Activated gamma-delta T cell (primary cell): ENCODE measurements around the gene ZNF444.

Experiments used
- DNase-seq: peaks from one replicate; lab custom pipeline; 2025; lab: John Stamatoyannopoulos, UW

Gene ZNF444

GRCh38 chr19:56107626-56108351 is 33.3 kb upstream of the ZNF444 start:
- no peak for DNase-seq

- no peak for DNase-seq
Measured at GRCh38 chr19:56108447-56109195, 32.5 kb upstream of the ZNF444 start.

DNA sequence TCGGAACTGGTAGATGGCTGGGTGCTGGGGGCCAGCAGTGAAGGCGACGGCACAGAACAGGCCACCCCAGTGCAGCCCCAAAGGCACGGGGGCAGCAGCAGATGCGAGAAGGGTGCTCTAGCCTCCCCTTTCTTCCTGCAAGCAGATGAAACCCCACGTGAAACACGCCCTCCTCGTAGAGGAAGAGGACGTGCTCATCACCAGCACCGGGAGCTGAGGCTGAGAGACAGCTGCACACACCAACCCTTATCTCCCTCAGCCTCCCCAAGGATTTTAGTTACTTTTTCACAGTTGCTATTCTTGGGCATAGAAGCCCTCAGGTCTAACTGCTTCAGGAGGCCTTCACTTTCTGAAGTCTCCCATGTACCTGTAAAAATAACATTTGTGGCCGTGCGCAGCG is 31.9 kb upstream of the ZNF444 start:
- no peak for DNase-seq

DNA sequence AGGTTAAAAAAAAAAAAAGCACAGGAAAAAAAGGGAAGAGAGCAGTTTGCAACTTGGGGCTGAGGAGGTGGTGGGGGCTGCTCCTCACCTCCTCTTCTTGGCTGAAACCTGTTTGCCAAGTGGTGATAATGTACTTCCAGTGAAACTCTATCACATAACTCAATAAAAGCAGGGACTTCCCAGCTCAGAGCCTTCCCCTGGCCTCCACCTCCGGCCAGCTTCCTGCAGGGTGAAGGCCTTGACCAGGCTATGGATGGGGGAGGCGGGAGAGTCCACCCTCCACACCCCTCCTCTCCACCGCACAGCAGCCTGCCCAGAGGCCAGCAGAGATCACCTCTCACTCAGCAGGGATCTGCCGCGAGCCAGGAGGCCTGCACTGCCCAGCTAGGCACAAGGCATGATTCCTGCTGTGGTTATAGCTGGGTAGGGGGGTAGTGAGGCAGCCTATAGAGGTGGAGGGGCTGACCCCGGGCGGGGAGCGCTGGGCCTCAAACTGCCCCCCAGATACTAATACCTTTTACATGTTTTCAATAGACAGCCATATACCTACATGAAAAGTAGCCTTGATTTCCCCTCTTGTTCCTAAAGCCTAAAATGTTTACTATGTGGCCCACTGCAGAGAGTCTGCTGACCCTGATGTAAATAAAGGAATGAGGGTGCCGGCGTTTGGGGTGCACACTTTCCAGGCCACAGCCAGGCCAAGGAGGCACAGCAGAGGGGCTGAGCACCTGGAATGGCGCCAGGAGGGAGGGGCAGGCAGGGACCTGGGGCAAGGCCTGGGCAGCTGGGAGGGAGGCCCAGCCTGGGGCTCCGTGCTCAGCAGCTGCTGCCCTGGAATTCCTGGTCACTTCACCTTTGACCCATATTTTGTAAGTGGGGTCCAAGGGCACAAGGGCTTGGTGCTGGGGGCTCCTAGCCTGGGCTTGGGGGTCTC is 30.3 kb upstream of the ZNF444 start:
- DNase-seq, result no peak

DNA sequence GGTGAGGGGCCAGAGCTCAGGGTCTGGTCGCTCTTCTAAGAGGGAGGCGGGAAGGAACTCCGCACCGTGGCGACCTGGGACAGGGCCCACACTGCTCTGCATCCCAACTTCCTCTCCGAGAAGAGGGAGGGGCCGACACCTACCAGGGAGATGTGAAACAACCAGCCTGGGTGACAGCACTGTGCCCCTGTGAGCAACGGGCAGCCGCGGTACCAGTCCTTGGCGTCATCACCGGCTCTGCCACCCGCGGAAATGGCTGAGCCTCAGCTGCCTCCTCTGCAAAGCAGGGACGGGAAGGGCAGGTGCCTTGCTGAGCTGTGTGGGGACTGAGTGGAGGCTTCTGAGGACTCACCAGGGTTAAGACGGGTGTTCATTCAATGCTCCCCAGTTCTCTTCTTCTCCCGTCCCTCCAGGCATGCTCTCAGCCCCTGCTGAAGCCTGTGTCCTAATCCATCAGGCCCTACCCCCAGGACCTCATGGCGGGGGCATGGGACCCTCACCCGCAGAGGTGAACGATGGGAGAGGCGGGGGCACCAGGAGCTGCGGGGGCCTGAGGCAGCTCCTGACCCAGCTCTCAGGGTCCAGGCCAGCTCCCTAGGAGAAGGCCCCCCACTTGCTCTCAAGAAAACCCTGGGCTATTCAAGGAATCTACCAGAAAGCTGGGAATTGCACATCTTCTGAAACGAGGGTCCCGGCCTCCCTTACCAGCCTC is 29.3 kb upstream of the ZNF444 start:
- no peak for DNase-seq

- no peak for DNase-seq
Measured at GRCh38 chr19:56112313-56112709, 28.8 kb upstream of the ZNF444 start.

- no peak for DNase-seq
Measured at GRCh38 chr19:56113074-56113632, 27.9 kb upstream of the ZNF444 start.

GRCh38 chr19:56114051-56114777 is 26.9 kb upstream of the ZNF444 start:
- no peak for DNase-seq

DNA sequence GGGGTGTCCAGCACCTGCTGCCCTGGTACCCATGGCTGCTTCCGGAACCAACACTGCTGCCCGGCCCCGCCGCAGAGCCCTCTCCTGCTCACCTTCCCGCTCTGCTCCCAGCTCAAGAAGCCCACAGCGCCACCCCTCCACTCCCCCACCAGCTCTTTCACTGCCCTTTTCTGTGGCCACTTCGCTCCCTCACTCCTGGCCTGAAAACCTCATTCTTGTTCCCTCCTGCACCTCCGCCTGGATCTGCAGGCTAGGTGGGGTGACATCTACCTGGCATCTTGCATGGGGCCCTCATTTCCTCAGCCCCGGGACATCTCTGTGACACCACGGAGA is 26.3 kb upstream of the ZNF444 start:
- no peak for DNase-seq

DNA sequence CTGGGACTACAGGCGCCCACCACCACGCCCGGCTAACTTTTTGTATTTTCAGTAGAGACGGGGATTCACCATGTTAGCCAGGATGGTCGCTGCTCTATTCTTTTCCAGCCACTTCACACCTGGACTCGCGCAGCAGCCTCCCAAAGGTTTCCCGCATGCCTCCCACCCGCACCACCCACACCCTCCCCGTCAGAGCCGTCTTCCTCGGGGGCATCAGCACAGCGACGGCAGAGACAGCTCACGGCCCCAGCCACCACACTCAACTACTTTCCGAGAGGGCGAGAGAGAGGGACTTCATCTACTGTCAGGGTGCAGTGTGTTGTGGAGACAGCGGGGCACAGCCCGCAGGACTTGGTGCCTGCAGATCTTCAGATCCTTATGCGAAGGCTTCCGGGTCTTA is 25.6 kb upstream of the ZNF444 start:
- DNase-seq, result no peak

DNA sequence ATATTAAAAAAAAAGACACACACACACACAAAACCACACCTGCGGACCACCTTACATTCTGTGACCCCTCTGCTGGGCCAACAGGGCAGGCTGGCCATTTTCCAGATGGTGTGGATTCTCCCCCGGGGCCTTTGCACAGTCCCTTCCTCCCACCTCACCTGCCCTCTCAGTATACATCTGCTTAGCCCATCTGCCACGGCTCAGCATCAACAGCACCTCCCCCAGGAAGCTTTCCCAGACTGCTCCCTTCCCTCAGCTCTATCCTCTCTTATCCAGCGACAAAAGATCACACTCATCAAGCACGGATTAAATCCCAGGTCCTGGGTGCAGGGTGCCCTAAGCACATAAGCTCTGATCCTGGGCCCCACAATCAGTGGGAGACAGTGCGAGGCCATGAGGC is 24.5 kb upstream of the ZNF444 start:
- DNase-seq, result no peak

DNA sequence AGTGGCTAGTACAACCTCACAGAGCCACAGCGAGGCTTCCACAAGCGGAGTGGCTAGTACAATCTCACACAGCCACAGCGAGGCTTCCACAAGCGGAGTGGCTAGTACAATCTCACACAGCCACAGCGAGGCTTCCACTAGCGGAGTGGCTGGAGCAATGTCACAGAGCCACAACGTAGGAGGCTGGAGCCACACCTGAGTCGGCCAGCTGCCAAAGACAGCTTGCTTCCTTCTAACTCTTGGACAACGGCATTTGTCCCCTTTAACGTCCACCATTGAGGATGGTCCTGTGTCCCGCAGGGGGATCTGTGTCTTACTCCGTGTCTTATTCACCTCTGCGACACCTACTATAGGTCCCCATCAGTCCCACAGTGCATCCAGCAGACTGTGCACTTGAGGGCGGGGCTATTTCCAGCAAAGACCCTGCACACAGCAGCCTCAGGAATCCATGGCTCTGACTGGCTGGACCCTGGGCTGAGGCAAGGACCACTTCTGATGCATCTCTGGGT is 23.7 kb upstream of the ZNF444 start:
- DNase-seq, result no peak

- DNase-seq, result no peak
Measured at GRCh38 chr19:56117889-56118288, 23.2 kb upstream of the ZNF444 start.

GRCh38 chr19:56118666-56119581 is 22.2 kb upstream of the ZNF444 start:
- DNase-seq, result no peak

DNA sequence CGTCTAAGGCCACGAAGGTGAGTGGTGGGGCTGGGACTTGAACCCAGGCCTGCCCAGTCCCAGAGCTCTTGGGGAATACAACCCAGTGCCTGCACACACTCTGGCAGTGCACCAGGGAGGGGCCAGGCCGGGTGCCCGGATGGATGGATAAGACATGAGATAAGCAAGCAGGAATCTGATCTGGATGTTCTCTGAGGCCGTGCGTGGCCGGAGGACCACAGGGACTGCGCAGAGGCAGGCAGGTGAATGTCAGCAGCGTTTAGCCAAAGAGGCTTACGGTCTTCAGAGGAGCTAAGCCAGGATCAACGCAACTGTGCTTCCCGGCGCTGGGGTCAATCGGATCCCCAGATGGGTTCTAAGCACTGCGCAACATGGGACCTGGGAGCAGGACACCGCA is 21.5 kb upstream of the ZNF444 start:
- no peak for DNase-seq

DNA sequence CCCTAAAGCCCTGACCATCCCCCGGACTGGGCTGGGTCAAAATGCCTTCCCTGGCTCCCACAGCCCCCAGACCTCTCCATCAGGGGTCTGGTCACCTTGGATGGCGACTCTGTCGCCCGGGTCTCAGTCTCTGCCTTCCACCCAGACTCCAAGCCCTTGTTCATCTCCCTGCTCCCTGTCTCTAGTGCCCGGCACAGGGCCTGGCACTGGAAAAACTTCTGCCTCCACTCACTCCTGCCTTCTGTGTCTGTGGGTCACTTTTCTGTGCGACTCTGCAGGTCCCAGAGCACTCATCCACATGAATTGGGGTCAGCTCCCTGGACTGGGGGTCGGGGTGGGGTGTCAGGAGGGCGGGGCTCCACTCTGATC is 21.1 kb upstream of the ZNF444 start:
- DNase-seq, result no peak

GRCh38 chr19:56120371-56121179 is 20.5 kb upstream of the ZNF444 start:
- DNase-seq, result peak; percentile 82

- DNase-seq, result peak; percentile 97
Measured at GRCh38 chr19:56121180-56122167, 19.6 kb upstream of the ZNF444 start, which contains the start of gene ZNF787. ZNF787 (minus strand) TSS chr19:56121295; CDS start chr19:56103217, 18,078 bp downstream.
